NCI-H187 treated with DMSO at 0.1 percent for 48 hours (cell line): ENCODE data around the gene INTS11.
"Not testable (repeated sequence)": the region's sequence is repeated elsewhere in the genome, so short reads cannot be mapped to it uniquely, and the experiment has no call there.

Experiments
- DNase-seq: peaks from one replicate; lab custom pipeline; 2025; lab: John Stamatoyannopoulos, UW

Gene INTS11

DNA sequence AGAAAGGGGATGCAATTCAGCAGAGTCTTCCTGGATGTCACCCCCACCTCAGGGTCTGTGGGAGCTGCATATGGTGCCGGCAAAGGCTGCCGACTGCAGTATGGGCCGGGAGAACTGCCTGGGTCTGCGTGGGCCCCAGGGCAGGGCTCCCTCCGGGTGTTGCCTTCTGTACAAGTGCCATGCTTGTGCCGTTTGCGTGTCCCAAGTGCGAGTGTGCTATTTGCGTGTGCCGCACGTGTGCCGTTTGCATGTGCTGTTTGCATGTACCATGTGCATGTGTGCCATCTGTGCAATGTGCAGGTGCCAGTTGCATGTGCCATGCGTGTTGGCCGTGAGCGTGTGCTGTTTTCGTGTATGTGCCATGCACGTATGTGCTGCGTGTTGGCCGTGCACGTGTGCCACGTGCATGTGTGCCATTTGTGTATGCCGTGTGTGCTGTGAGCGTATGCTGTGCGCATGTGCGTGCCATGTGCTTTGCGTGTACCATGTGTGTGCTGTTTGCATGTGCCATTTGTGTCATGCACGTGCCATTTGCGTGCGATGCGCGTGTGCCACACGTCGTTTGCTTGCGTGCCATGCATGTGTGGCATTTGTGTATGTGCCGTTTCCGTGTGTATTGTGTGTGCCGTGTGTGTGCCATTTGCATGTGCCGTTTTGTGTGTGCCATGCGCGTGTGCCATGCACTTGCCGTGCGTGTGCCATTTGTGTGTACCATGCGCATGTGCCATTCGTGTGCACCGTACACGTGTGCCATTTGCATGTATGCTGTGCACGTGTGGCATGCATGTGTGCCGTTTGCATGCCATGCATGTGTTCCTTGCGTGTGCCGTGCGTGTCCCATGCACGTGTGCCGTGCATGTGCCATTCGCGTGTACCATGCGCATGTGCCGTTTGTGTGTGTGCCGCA is 5.1 kb upstream of the INTS11 start:
- no peak for DNase-seq

DNA sequence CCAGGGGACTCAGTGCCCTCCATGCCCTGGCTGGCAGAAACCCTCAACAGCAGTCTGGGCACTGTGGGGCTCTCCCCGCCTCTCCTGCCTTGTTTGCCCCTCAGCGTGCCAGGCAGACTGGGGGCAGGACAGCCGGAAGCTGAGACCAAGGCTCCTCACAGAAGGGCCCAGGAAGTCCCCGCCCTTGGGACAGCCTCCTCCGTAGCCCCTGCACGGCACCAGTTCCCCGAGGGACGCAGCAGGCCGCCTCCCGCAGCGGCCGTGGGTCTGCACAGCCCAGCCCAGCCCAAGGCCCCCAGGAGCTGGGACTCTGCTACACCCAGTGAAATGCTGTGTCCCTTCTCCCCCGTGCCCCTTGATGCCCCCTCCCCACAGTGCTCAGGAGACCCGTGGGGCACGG is 3.8 kb upstream of the INTS11 start:
- DNase-seq, result no peak

DNA sequence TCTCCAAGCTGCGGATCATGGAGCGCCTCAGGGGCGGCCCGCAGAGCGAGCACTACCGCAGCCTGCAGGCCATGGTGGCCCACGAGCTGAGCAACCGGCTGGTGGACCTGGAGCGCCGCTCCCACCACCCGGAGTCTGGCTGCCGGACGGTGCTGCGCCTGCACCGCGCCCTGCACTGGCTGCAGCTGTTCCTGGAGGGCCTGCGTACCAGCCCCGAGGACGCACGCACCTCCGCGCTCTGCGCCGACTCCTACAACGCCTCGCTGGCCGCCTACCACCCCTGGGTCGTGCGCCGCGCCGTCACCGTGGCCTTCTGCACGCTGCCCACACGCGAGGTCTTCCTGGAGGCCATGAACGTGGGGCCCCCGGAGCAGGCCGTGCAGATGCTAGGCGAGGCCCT is 2.8 kb upstream of the INTS11 start:
- DNase-seq, result no peak

DNA sequence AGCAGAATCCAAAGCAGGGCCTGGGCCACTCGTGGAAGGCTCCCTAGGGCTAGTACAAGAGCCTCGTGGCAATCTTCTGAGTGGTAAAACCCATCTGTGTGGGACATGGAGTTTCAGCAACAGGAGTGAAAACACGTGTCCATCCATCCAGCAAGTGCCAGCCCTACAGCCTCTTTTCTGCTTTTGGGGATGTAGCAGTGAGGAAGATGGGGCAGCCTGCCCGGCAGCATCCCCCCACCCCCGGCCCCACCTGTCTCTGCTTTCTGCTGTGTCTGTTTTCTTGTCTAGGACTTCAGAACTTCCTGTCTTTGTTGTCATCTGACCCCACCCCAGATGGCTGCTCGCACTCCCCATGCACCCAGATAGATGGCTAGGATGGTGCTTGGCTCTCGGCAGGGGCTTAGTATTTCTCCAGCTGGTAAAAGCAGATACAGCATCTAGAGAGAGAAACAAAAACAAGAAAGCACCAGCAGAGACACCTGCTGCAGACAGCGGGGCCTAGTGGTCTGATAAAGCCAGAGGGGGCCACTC is 1.7 kb upstream of the INTS11 start:
- DNase-seq, result no peak

DNA sequence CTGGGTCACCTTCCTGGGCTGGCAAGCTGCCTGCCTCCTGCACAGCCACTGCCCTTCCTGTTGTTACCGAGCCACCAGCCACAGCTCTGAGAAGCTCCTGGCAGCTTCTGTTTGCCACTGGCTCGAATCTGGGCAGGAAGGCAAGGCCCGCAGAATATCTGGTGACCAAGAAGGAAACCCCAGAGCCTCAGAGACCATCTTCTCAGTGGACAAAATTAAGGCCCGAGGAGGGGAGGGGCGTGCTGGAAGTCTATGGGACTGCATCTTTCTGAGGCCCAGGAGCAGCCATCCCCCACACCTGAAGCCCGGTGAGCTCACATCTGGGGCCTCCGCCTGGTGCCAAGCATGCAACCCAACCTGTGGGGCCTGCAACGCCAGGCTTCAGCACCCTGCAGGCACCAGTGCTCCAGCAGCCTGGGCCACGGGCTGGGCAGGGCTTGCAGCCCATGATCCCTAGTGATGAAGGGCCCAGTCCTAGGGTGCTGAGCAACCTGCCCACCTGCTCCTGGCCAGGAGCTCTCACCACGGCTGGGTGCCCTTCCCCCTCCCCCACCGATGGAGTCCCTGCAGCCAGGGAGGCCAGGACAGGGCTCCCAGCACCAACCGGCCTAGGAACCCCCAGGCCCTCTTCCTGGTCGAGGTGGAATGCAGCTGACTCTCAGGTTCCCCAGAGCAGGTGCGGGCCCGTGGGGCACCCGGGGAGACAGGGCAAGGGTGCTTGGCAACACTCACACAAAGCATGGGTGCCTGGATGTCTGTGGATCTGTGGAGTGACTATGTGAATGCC is 1.0 kb upstream of the INTS11 start:
- DNase-seq, result no peak

DNA sequence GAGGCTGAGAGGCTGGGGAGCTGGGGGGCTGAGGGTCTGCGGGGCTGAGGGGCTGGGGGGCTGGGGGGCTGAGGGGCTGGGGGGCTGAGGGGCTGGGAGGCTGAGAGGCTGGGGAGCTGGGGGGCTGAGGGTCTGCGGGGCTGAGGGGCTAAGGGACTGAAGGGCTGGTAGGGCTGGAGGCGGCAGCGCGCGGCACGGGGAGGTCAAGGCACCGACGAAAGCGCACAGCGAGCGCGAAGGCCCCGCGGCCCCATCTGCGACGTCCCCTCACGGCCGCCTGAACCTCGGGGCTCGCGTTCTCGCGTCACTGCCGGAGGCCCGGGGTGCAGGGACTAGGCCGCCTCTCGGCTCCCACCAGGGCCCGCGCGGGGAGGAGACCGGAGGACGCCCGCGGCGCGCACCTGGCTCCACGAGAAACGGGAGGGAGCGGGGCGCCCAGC is 356 bp downstream of the INTS11 start:
- DNase-seq, result no peak

DNA sequence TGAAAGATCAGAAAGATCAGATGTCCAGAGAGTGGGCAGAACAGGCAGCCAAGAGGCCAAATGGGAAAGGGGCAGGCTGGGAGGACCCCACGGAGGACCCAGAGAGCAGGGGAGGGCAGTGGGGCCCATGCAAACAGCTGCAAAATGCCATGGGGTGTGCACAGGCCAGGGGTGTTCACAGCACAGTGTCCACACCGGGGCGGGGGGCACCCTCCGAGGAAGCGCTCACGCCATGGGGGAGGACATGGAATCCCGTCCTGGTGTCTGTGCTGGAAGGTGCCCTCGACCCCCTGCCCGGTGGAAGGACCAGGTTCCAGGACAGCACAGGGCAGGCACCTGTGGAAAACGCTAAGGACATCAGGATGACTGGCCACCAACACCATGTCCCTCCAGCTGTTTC is 1.5 kb downstream of the INTS11 start:
- no peak for DNase-seq

DNA sequence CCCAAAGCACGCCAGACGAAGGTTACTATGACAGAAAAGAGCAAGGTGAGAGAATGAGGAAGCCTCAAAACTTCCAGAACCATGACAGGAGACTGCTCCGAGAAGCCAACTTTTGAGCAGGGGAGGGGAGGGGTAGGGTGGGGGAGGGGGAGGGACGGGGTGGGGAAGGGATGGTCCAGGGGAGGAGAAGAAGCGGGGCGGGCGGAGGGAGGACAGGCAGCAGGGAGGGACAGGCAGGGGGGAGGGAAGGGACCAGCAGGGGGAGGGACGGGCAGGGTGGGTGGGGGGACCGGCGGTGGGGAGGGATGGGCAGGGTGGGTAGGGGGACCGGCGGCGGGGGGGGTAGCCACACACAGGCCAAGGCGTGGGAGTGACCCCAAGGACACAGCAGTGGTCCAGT is 2.0 kb downstream of the INTS11 start:
- no peak for DNase-seq

DNA sequence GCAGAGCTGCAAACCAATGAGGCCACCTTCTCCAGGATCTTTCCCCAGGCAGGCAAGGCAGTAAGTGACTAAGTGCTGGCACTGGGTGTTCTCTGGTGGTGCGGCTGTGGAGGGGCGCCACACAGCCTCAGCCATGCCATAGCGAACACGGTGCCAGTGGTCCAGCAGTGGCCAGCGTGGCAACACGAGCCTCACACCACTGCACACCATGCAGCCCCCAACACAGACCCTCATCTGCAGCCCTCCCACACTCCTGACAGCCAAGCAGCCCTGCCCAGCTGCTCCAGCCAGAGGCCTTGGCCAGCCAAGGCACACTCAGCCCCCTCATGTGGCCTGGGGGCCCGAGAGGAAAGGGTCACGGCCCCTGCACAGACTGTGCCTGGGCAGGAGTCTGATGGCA is 3.0 kb downstream of the INTS11 start:
- no peak for DNase-seq

DNA sequence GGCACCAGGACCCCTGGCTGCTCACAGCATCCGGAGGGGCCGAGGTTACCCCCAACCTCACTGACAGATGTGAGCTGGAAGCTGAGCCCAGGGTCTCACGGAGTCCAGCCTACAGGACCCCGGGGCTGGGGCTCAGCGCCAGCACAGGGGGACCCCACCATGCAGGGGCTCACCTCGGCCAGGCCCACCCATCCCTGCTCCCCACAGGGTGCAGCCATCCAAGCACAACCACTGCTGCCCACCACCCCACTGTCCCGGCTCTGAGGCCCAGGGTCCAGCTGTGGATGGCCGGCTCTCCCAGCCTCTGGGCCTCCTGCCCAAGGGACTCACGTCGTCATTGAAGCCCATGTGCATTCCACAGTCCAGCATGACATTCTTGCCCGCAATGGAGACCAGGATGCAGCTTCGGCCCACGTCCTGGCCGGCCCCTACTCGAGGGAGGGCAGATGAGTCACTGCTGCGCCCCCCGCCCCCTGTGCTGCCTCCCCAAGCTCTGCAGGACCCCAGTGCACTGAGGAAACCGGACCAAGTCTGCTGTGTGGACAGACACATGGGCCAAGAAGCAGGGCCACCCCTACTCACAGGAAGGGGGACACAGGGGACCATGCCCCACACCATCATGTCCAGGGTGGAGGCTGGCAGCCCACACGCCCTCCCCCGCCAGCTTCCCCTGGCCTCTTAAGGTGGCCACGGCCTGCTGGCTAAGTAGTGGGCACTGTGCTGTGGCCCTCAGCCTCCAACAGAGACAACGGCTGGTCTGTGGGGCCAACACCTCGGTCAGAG is 3.6 kb downstream of the INTS11 start:
- no peak for DNase-seq

DNA sequence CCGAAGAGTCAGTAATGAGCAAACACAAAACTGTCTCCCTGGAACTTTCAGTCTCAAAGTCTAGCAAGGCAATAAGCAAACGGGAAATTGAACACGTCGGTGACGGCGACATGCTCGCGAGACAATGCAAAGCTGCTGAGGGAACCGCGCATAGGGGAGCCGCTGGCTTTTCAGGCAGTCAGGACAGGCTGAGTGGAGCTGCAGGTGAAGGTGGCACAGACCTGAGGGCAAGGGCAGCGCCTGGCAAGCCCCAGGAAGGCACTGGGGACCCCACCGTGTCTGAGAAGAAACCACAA is 4.9 kb downstream of the INTS11 start:
- no peak for DNase-seq

DNA sequence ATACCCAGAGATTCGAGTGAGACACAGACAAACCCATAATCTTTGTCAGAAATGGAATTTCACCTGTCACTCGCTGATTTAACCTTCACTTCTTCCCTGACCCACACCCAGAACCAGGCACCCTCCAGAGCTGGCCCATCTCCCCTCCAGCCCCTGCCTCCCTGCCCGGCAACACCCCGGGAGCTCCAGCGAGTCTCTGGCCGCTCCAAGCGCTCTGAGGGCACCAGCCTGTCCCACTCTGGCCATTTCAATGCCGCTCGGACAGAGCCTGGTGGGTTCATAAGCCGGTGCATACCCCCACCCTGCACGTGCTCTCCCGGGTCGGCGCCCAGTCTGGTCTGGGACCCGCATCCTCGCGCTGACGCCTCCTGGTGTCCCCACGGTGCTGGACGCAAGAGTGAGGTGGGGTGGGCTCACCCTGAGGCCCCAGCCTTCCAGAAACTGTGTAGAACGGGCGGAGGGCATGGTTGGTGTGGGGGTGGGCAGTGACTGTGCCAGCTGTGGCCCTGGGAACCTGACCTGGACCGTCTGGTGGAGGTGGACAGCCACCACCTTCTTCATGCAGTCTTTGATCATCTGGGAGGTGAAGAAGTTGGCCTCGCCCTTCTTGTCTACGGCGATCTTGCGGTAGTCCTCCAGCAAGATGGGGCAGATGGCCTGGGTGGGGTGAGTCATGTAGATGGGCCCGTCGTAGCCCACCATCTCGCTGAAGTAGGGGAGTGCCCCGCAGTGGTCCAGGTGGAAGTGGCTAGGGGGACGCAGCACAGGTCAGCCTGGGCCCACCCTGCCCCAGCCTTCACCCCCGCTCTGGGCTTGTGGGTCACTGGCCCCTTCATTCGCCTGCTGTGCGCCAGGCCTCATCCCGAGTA is 5.4 kb downstream of the INTS11 start:
- DNase-seq, result no peak

DNA sequence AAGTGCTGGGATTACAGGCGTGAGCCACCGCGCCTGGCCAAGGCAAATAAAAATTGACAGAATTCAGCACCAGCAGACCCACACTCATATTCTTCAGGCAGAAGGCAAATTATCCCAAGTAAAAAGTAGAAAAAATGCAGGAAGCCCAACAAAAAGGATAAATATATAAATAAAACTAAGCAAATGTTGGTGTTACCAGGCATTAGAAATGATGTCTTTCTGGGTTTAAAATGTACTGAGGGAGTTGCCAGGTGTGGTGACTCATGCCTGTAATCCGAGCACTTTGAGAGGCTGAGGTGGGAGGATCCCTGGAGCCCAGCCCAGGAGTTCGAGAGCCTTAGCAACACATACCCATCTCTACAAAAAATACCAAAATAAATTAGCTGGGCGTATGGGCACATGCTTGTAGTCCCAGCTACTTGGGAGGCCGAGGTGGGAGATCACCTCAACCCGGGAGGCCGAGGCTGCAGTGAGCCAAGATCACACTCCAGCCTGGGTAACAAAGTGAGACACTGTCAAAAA is 6.3 kb downstream of the INTS11 start:
- DNase-seq, result peak; percentile 7

DNA sequence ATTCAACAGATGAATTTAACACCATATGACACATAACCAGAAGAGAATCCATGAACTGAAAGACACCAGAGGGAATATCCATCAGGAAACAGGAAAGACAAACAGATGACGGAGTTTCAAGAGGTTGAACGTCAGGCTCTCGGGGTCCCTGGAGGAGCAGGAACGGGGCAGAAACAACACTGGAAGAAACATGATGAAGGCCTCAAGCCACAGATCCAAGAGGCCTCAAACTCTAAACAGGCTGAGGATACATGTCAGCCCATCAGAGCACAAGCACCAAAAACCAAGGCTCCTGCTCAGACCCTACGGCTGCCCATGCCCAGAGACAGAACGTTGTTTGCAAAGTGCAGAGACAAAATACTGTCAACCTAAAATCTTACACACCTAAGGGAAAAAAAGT is 7.0 kb downstream of the INTS11 start:
- DNase-seq, result no peak

DNA sequence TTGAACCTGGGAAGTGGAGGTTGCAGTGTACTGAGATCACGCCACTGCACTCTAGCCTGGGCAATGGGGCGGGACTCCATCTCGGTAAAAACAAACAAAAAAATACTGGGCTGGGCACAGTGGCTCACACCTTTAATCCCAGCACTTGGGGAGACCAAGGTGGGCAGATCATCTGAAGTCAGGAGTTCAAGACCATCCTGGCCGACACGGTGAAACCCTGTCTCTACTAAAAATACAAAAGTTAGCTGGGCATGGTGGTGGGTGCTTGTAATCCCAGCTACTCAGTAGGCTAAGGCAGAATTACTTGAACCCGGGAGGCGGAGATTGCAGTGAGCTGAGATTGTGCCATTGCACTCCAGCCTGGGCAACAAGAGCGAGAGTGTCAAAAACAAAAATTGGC is 8.3 kb downstream of the INTS11 start:
- DNase-seq, result not testable (repeated sequence)

DNA sequence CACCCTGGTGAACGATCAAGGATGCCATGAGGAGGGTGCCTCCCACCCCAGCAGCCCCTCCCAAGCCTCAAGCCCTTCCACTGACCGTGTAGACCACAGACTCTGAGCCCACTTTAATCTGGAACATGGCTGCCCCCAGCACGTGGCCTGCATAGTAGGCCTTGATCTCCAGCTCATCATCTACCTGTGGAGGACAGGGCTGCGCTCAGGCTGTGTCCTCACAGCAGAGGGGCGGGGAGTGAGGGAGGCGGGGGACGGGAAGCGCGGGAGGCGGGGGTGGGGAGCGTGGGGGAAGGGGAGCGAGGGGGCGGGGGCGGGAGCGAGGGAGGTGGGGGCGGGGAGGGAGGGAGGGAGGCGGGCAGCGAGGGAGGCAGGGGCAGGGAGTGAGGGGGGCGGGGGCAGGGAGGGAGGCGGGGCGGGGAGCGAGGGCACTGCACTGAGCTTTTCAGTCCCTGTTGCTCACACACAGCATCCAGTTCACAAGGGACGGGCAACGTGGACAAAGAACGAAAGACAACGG is 9.0 kb downstream of the INTS11 start:
- no peak for DNase-seq

DNA sequence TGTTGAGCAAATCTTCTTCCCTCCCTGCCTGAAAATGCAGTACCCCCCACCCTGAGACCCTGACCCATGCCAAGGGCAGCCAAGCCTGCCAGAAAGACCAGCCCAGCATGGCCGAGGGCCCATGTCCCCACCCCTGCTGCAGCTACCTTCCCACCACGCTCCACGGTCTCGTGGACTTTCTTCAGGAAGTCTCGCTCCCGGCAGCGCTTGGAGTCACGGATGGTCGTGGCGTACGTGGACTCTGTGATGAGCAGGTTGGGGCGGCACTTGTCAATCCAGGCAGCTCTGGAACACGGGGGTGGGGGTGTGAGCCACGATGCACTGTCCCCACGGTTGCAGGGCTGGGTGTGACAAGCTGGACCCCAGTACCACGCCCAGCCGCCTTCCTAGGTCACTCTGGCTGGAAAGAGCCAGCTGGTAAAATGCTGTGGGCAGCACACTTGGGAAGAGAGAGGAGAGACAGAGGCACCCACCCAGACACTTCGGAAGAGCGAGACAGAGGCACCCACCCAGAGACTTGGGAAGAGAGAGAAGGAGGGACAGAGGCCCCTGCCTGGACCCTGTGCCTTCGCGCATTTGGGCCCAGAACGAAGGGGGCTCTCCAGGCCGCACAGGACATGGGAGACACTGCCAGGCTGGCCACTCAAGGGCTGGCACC is 9.7 kb downstream of the INTS11 start:
- DNase-seq, result no peak

DNA sequence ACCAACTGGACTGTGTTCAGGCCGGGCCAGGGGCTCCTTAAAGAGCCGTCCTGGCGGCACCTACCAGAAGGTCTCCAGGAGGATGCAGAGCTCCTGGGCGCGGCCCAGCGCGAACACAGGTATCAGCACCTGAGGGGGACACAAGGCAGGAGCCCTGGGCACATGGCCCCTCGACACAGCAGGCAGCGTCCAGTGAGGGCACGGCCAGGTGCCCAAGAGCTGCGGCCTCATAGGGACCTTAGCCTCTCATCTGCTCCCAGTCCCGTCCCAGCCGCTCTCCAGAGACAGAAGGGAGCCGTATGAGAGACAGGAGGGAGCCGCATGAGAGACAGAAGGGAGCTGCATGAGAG is 10.2 kb downstream of the INTS11 start:
- DNase-seq, result no peak

DNA sequence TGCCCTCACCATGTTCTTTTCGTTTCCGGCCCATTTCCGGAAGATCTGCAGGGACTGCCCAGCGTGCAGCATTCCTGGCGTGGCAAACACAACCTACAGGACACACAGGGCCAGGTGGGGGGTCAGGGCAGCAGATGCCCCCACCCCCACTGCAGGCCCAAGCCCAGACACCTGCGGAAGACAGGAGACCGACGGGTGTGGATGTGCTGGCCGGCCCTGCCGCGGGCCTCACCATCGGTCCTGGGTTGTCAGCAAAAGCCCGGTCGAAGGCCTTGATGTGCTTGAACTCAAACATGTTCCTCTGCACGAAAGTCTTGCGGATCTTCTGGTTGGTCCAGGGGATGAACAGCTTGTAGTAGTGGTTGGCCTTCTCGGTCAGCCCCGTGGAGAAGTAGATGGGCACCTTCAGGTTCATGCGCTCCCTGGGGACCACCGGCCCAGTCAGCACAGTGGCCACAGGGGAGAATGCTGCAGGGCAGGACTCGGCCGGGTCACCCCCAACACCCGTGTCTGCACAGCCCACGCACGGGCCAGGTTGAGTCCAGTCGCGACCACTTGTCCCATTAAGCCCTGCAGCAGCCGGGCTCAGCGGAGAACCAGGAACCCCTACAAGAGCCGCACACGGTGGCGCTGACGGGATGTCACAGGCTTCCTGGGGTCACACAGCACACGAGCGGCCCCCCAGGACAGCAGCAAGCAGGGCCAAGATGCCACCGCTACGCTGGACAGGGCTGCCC is 10.8 kb downstream of the INTS11 start:
- DNase-seq, result no peak
